Hepatocyte (in vitro differentiated cells): ENCODE results near the gene EIF3L. TPM values are rescaled to one million over a fixed set of nuclear protein-coding genes. Genes with fewer than 3 reads are reported as not detected.
A peak's percentile ranks its signal among the peaks of the same experiment; 100 is the strongest.

Experiments
- DNase-seq: peaks from one replicate; pipeline ENCODE4 v3.0.0-alpha.2; 2016; ENCODE audit warnings: low spot score
- H2AFZ ChIP-seq: fragments of 200-600 bp; sonication (generic); 2 replicates; pipeline ENCODE4 v1.6.0; 2016; ENCODE audit warnings: antibody characterized with exemption, mild to moderate bottlenecking
- H3K27ac ChIP-seq: fragments of 200-600 bp; sonication (generic); 2 replicates; pipeline ENCODE4 v1.5.1; 2016; ENCODE audit warnings: mild to moderate bottlenecking
- H3K27me3 ChIP-seq: fragments of 200-600 bp; sonication (generic); 2 replicates; pipeline ENCODE4 v1.6.1; 2016
- H3K36me3 ChIP-seq: fragments of 200-600 bp; sonication (generic); replicated peaks from 2 replicates; pipeline ENCODE4 v1.5.1; 2016; ENCODE audit warnings: low read depth; ENCODE audit not compliant: insufficient read depth
- H3K4me1 ChIP-seq: fragments of 200-600 bp; sonication (generic); 2 replicates; pipeline ENCODE4 v1.5.1; 2016; ENCODE audit warnings: mild to moderate bottlenecking, moderate library complexity; ENCODE audit not compliant: insufficient read depth
- H3K4me2 ChIP-seq: fragments of 200-600 bp; sonication (generic); 2 replicates; pipeline ENCODE4 v1.6.0; 2016
- H3K4me3 ChIP-seq: fragments of 200-600 bp; sonication (generic); 2 replicates; pipeline ENCODE4 v1.5.1; 2016; ENCODE audit warnings: mild to moderate bottlenecking
- H3K79me2 ChIP-seq: fragments of 200-600 bp; sonication (generic); 2 replicates; pipeline ENCODE4 v1.6.0; 2017; ENCODE audit warnings: mild to moderate bottlenecking
- H3K9me2 ChIP-seq: fragments of 200-600 bp; sonication (generic); replicated peaks from 2 replicates; pipeline ENCODE4 v1.6.0; 2017; ENCODE audit warnings: mild to moderate bottlenecking; ENCODE audit not compliant: insufficient read depth
- H3K9me3 ChIP-seq: fragments of 200-600 bp; sonication (generic); 2 replicates; pipeline ENCODE4 v1.5.1; 2016; ENCODE audit warnings: low read depth, mild to moderate bottlenecking
- H4K20me1 ChIP-seq: fragments of 200-600 bp; sonication (generic); 2 replicates; pipeline ENCODE4 v1.6.0; 2016; ENCODE audit warnings: mild to moderate bottlenecking; ENCODE audit not compliant: insufficient read depth, poor library complexity, severe bottlenecking
- EZH2 ChIP-seq: fragments of 200-600 bp; sonication (generic); IDR thresholded peaks from 2 replicates; pipeline ENCODE4 v1.6.1; 2016; ENCODE audit warnings: antibody characterized with exemption, mild to moderate bottlenecking, borderline replicate concordance
- EZH2phosphoT487 ChIP-seq: fragments of 200-600 bp; sonication (generic); IDR thresholded peaks from one replicate; pipeline ENCODE4 v1.6.1; 2018; ENCODE audit warnings: antibody characterized with exemption, mild to moderate bottlenecking, low read depth, moderate library complexity; ENCODE audit not compliant: unreplicated experiment, severe bottlenecking
- WGBS: methylation state at CpG from one replicate; pipeline ENCODE4 v1.1.6; 2016; ENCODE audit warnings: low lambda C conversion rate; ENCODE audit errors: missing lambda C conversion rate; 5-methylcytosine and 5-hydroxymethylcytosine counted together
- polyA plus RNA-seq: library from polyadenylated mRNA; unstranded; fragments of >200 nt; fragmentation: Nextera tagmentation; extraction: Ambion mirVana; gene quantifications from 2 replicates; pipeline ENCODE4 v1.2.1, GENCODE V29; 2016
- total RNA-seq: library from RNA; depleted of rRNA; stranded (reverse); fragments of >200 nt; gene quantifications from 2 replicates; pipeline ENCODE4 v1.2.3, GENCODE V29; 2014
- TF ChIP-seq, protein P1 (sequence below): fragments of 200-600 bp; sonication (generic); IDR thresholded peaks from 2 replicates; pipeline ENCODE4 v1.5.1; 2016; ENCODE audit warnings: antibody characterized with exemption, mild to moderate bottlenecking; ENCODE audit not compliant: poor library complexity

EIF3L gene
- total and polyA plus RNA-seq, 2 experiments from 2014 or later, result 172 to 365 TPM

DNA sequence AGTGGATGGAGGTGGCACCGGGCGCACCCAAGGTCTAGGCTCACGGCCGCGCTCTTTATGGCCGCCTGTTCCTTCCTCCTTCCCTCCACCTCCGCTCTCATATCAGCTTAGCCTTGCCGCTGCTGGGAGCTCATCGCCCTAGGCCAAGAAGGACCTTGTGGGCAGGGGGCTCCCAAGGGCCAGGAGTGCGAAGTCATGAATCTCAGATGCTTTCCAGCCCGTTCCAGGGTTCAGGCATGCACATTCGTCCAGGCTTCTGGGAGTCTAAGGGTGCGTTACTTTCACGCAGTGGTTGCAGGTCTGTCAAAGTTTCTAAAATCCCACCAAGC is 30.1 kb upstream of the EIF3L start:
- no peaks in the 10 kb centered on the region for H3K36me3 ChIP-seq
- H3K27ac ChIP-seq, result no peak overlapping the region
- DNase-seq, result no peak
- no peaks in the 10 kb centered on the region for H3K79me2 ChIP-seq
- H2AFZ ChIP-seq, result peak overlapping the region; percentile 74
- H3K9me2 ChIP-seq, result no peaks in the 10 kb centered on the region
- peaks cover 15% of the 10 kb centered on the region for H3K4me1 ChIP-seq
- 31% methylated on average over 11 of the region's 14 CpGs for WGBS
- peaks cover 38% of the 10 kb centered on the region for H3K27me3 ChIP-seq
- peak overlapping the region; percentile 29 for H3K4me3 ChIP-seq
- TF ChIP-seq EZH2 (no peak), EZH2phosphoT487 (no peak)
- TF ChIP-seq, protein P1, sequence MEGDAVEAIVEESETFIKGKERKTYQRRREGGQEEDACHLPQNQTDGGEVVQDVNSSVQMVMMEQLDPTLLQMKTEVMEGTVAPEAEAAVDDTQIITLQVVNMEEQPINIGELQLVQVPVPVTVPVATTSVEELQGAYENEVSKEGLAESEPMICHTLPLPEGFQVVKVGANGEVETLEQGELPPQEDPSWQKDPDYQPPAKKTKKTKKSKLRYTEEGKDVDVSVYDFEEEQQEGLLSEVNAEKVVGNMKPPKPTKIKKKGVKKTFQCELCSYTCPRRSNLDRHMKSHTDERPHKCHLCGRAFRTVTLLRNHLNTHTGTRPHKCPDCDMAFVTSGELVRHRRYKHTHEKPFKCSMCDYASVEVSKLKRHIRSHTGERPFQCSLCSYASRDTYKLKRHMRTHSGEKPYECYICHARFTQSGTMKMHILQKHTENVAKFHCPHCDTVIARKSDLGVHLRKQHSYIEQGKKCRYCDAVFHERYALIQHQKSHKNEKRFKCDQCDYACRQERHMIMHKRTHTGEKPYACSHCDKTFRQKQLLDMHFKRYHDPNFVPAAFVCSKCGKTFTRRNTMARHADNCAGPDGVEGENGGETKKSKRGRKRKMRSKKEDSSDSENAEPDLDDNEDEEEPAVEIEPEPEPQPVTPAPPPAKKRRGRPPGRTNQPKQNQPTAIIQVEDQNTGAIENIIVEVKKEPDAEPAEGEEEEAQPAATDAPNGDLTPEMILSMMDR, result no peak
- H4K20me1 ChIP-seq, result no peaks in the 10 kb centered on the region
- H3K4me2 ChIP-seq, result peak overlapping the region; percentile 88
- H3K9me3 ChIP-seq, result no peaks in the 10 kb centered on the region

DNA sequence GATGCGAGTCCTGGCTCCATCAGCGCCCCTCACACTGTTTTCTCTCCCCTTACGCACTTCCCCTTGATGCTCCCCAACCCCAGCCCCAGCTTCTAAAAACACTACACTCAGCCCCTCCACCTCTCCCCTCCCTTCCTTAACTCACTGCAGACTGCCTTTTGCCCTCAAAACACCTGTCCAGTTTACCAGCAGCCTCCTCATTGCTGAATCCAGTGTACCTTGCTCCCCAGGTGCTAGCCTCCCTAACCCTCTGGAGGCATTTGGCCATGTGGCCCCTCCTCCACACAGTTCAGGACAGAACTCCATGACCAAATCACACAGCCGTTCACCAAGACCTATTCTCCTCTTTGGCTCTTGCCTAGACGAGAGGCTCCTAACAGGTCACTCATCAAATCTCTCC is 28.9 kb upstream of the EIF3L start:
- no peak for DNase-seq
- TF ChIP-seq, protein P1, result no peak
- TF ChIP-seq EZH2phosphoT487 (no peak), EZH2 (no peak)
- H3K36me3 ChIP-seq, result no peaks in the 10 kb centered on the region
- no peaks in the 10 kb centered on the region for H3K9me3 ChIP-seq
- WGBS, result 93% methylated on average over 5 of the region's 5 CpGs
- peaks cover 43% of the 10 kb centered on the region for H3K27me3 ChIP-seq
- no peak overlapping the region for H3K4me2 ChIP-seq
- no peak overlapping the region for H3K4me3 ChIP-seq
- H2AFZ ChIP-seq, result no peak overlapping the region
- H3K9me2 ChIP-seq, result no peaks in the 10 kb centered on the region
- no peaks in the 10 kb centered on the region for H4K20me1 ChIP-seq
- H3K27ac ChIP-seq, result no peak overlapping the region
- no peaks in the 10 kb centered on the region for H3K79me2 ChIP-seq
- peaks cover 15% of the 10 kb centered on the region for H3K4me1 ChIP-seq

DNA sequence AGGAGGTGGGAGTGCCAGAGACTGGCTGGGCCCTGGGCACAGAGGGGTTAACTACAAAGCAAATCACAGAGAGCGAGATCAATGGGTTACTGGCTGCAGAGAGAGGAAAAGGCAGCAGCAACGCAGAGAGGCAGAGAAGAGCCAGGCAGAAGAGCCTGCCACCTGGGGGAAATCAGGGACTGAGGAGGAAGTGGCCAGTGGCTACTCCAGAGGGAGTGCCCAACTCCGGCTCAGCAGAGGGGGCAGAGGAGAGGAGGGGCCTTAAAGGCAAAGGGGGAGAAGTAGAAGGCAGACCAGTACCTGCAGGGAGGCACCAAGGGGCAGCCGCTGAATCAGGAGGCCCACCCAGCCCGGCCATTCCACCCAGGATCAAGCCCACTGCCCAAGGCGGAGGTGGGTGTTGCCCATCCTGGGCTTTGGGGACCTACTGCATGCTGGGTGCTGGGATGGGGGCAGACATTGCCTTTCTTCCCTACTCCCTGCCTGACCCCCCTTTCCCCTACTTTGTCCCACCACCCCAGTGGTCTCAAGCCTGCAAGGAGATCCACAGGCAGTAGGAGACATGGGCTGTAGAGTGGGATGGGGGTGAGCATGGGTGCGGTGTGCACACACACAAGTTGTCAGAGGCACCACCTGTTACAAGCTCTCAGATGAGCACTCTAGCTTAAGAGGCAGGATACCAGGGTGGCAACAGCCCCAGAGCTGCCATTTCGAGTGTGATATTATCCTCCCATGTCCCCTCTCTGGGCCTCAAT is 27.0 kb upstream of the EIF3L start:
- H4K20me1 ChIP-seq, result no peaks in the 10 kb centered on the region
- no peaks in the 10 kb centered on the region for H3K79me2 ChIP-seq
- peaks cover 50% of the 10 kb centered on the region for H3K27me3 ChIP-seq
- H3K36me3 ChIP-seq, result no peaks in the 10 kb centered on the region
- H2AFZ ChIP-seq, result no peak overlapping the region
- peaks cover 15% of the 10 kb centered on the region for H3K4me1 ChIP-seq
- no peaks in the 10 kb centered on the region for H3K9me3 ChIP-seq
- no peak overlapping the region for H3K4me3 ChIP-seq
- no peak for DNase-seq
- 47% methylated on average over 8 of the region's 8 CpGs for WGBS
- H3K9me2 ChIP-seq, result no peaks in the 10 kb centered on the region
- H3K27ac ChIP-seq, result no peak overlapping the region
- TF ChIP-seq, protein P1, result no peak
- no peak for TF ChIP-seq EZH2
- TF ChIP-seq EZH2phosphoT487, result no peak
- H3K4me2 ChIP-seq, result no peak overlapping the region
